Stimulated activated CD4-positive, alpha-beta T cell treated with anti-CD3 and anti-CD28 coated beads, Interleukin-1b, Interleukin-23, amount 100 ng/mL, for 1 hour (primary cell): ENCODE results near the gene L3MBTL3.

Experiments
- DNase-seq, 2 donors: peaks; one replicate each; pipeline ENCODE4 v3.0.0-alpha.2; 2020; ENCODE audit warnings: low read depth in 2 of 2

The L3MBTL3 gene

GRCh38 chr6:130018292-130018743 lies at the start of gene L3MBTL3:
Gene L3MBTL3 (plus strand): TSS chr6:130018581. CDS start chr6:130042700, 24,119 bp downstream.
- peak; percentile 72 to 79 for DNase-seq

GRCh38 chr6:129969064-129969463 lies 49.3 kb upstream of the L3MBTL3 start:
- DNase-seq = no peak

- DNase-seq = no peak
Observed at GRCh38 chr6:129976110-129976509, 42.3 kb upstream of the L3MBTL3 start.

- DNase-seq = no peak
Observed at GRCh38 chr6:129978148-129978916, 40.0 kb upstream of the L3MBTL3 start.

- DNase-seq = no peak
Observed at GRCh38 chr6:129980821-129981220, 37.6 kb upstream of the L3MBTL3 start.

- DNase-seq = no peak
Observed at GRCh38 chr6:129981598-129981997, 36.8 kb upstream of the L3MBTL3 start.

GRCh38 chr6:129989396-129989795 lies 29.0 kb upstream of the L3MBTL3 start:
- no peak for DNase-seq

GRCh38 chr6:129992881-129993280 lies 25.5 kb upstream of the L3MBTL3 start:
- no peak for DNase-seq

GRCh38 chr6:129994410-129994809 lies 24.0 kb upstream of the L3MBTL3 start:
- no peak for DNase-seq

GRCh38 chr6:129996387-129996786 lies 22.0 kb upstream of the L3MBTL3 start:
- no peak for DNase-seq

GRCh38 chr6:130000526-130001421 lies 17.6 kb upstream of the L3MBTL3 start:
- DNase-seq = no peak

- no peak for DNase-seq
Observed at GRCh38 chr6:130008236-130008873, 10.0 kb upstream of the L3MBTL3 start.

GRCh38 chr6:130009146-130009545 lies 9.2 kb upstream of the L3MBTL3 start:
- DNase-seq = no peak

GRCh38 chr6:130010387-130010786 lies 8.0 kb upstream of the L3MBTL3 start:
- DNase-seq = no peak

GRCh38 chr6:130012728-130013127 lies 5.7 kb upstream of the L3MBTL3 start:
- no peak for DNase-seq

- DNase-seq = peak in 1 of 2 donors; percentile 9
Observed at GRCh38 chr6:130018744-130019325, 454 bp downstream of the L3MBTL3 start.

- peak in 1 of 2 donors; percentile 10 for DNase-seq
Observed at GRCh38 chr6:130019326-130020072, 1.1 kb downstream of the L3MBTL3 start.

- peak in 1 of 2 donors; percentile 7 for DNase-seq
Observed at GRCh38 chr6:130020073-130020906, 1.9 kb downstream of the L3MBTL3 start.

GRCh38 chr6:130020907-130021629 lies 2.7 kb downstream of the L3MBTL3 start:
- DNase-seq = peak; percentile 46 to 49
